ENCODE measurements around the gene ARMC9. TPM values are rescaled to one million over a fixed set of nuclear protein-coding genes. Genes with fewer than 3 reads are reported as not detected.

ARMC9 gene
- total and polyA plus RNA-seq, 11 donors, result 0.95 to 4.7 (median 2.4) TPM

GRCh38 chr2:231219289-231219688, 20.9 kb downstream of the ARMC9 start:
- DNase-seq (no peak), ATAC-seq (no peak)
- H3K4me3 ChIP-seq, result no peak overlapping the region
- TF ChIP-seq POLR2A (IDR thresholded peaks at IDR 0.05) (no peak), CTCF (IDR thresholded peaks at IDR 0.05) (no peak)
- 81 to 90% (median 86%) methylated on average over 3 of the region's 3 CpGs for WGBS, 4 donors
- peak overlapping the region in 1 of 12 donors; percentile 75 for H3K27ac ChIP-seq
- H3K9me3 ChIP-seq, result no peaks in the 10 kb centered on the region
- H3K36me3 ChIP-seq, result peaks cover 0 to 67% (median 3%) of the 10 kb centered on the region in 9 donors
- intact Hi-C loops (cut with DNase I), result no loop called here
- no peaks in the 10 kb centered on the region for H3K27me3 ChIP-seq
- no peaks in the 10 kb centered on the region for H3K4me1 ChIP-seq

- H3K36me3 ChIP-seq, result peaks cover 0 to 68% (median 7%) of the 10 kb centered on the region in 9 donors
- DNase-seq, result no peak
- H3K4me1 ChIP-seq, result no peaks in the 10 kb centered on the region
These were observed 23.3 kb downstream of the ARMC9 start for GRCh38 chr2:231221761-231222160.

GRCh38 chr2:231222318-231223000, 24.0 kb downstream of the ARMC9 start:
- no peak for ATAC-seq
- WGBS, 4 donors, result 83 to 86% (median 85%) methylated on average over 7 of the region's 7 CpGs
- H3K36me3 ChIP-seq, result peaks cover 0 to 61% (median 4%) of the 10 kb centered on the region in 9 donors

More at GRCh38 chr2:231221761-231222160, 23.3 kb downstream of the ARMC9 start:
- H3K4me3 ChIP-seq, result no peak overlapping the region
- ATAC-seq, result no peak
- 93 to 100% (median 94%) methylated on average over 3 of the region's 3 CpGs for WGBS, 4 donors
- H3K27me3 ChIP-seq, result no peaks in the 10 kb centered on the region
- H3K9me3 ChIP-seq, result no peaks in the 10 kb centered on the region
- peak overlapping the region in 1 of 12 donors; percentile 75 for H3K27ac ChIP-seq
- TF ChIP-seq POLR2A (IDR thresholded peaks at IDR 0.05), result no peak
- no peak for TF ChIP-seq CTCF (IDR thresholded peaks at IDR 0.05)
- intact Hi-C loops (cut with DNase I), result no loop called here

More at GRCh38 chr2:231222318-231223000, 24.0 kb downstream of the ARMC9 start:
- peaks cover 0 to 3% (median 0%) of the 10 kb centered on the region in 12 donors for H3K4me1 ChIP-seq
- TF ChIP-seq CTCF (IDR thresholded peaks at IDR 0.05), result no peak
- TF ChIP-seq POLR2A (IDR thresholded peaks at IDR 0.05), result no peak
- intact Hi-C loops (cut with DNase I), result no loop called here
- H3K27ac ChIP-seq, result peak overlapping the region in 2 of 12 donors; percentile 34 to 75
- no peak overlapping the region for H3K4me3 ChIP-seq
- DNase-seq, result no peak
- H3K27me3 ChIP-seq, result no peaks in the 10 kb centered on the region
- H3K9me3 ChIP-seq, result no peaks in the 10 kb centered on the region

Data from heart left ventricle (tissue), 16 donors.